Measurements from ENCODE around the gene PLEKHN1. TPM values are rescaled to one million over a fixed set of nuclear protein-coding genes. Genes with fewer than 3 reads are reported as not detected.

PLEKHN1 gene
- total and polyA plus RNA-seq, 8 donors: 0.29 to 29.2 (median 1.7) TPM; not detected in 2

- peak in 1 of 2 donors; percentile 39 for DNase-seq
- Histone ChIP-seq H3K4me1 (peaks cover 35 to 53% (median 48%) of the 10 kb centered on the region in 4 donors), H3K4me3 (peak overlapping the region; percentile 54 to 69 (median 58)), H3K27ac (peak overlapping the region in 2 of 5 donors; percentile 93 to 98), H3K36me3 (no peaks in the 10 kb centered on the region), H3K27me3 (peaks cover 0 to 85% (median 43%) of the 10 kb centered on the region in 3 donors), H3K9me3 (no peaks in the 10 kb centered on the region)
- 12 to 39% (median 37%) methylated on average over 37 to 75 of the region's 75 CpGs for WGBS, 5 donors
- TF ChIP-seq EP300 (IDR thresholded peaks at IDR 0.05): no peak
- TF ChIP-seq POLR2AphosphoS5 (IDR thresholded peaks at IDR 0.05): no peak
- TF ChIP-seq POLR2A (IDR thresholded peaks at IDR 0.05): no peak
- TF ChIP-seq CTCF (IDR thresholded peaks at IDR 0.05): no peak
- intact Hi-C loops (cut with DNase I; ENCODE audit: low total_unique reads): no loop called here
Measured at GRCh38 chr1:997993-998744, 31.9 kb downstream of the PLEKHN1 start.

- peak overlapping the region; percentile 54 to 69 (median 58) for H3K4me3 ChIP-seq
- H3K36me3 ChIP-seq: no peaks in the 10 kb centered on the region
- peak in 1 of 2 donors; percentile 82 for DNase-seq
- peak overlapping the region in 3 of 5 donors; percentile 83 to 98 (median 93) for H3K27ac ChIP-seq
- no peaks in the 10 kb centered on the region for H3K9me3 ChIP-seq
- 0 to 10% (median 1%) methylated on average over 4 to 27 of the region's 27 CpGs for WGBS, 5 donors
- TF ChIP-seq EP300 (IDR thresholded peaks at IDR 0.05) (no peak), CTCF (IDR thresholded peaks at IDR 0.05) (no peak), POLR2AphosphoS5 (IDR thresholded peaks at IDR 0.05) (no peak), POLR2A (IDR thresholded peaks at IDR 0.05) (no peak)
- intact Hi-C loops (cut with DNase I; ENCODE audit: low total_unique reads): no loop called here
- peaks cover 0 to 90% (median 43%) of the 10 kb centered on the region in 3 donors for H3K27me3 ChIP-seq
- H3K4me1 ChIP-seq: peaks cover 35 to 53% (median 48%) of the 10 kb centered on the region in 4 donors
Measured at GRCh38 chr1:998745-998994, 32.4 kb downstream of the PLEKHN1 start.

GRCh38 chr1:998995-999724 lies 32.9 kb downstream of the PLEKHN1 start:
- intact Hi-C loops (cut with DNase I; ENCODE audit: low total_unique reads): no loop called here
- no peaks in the 10 kb centered on the region for H3K36me3 ChIP-seq
- peak overlapping the region; percentile 83 to 98 (median 95) for H3K27ac ChIP-seq
- peaks cover 0 to 93% (median 43%) of the 10 kb centered on the region in 3 donors for H3K27me3 ChIP-seq
- peak in 1 of 2 donors; percentile 82 for DNase-seq
- peaks cover 35 to 55% (median 48%) of the 10 kb centered on the region in 4 donors for H3K4me1 ChIP-seq
- H3K9me3 ChIP-seq: no peaks in the 10 kb centered on the region
- TF ChIP-seq CTCF (IDR thresholded peaks at IDR 0.05) (no peak), POLR2AphosphoS5 (IDR thresholded peaks at IDR 0.05) (no peak), POLR2A (IDR thresholded peaks at IDR 0.05) (no peak), EP300 (IDR thresholded peaks at IDR 0.05) (no peak)
- H3K4me3 ChIP-seq: peak overlapping the region; percentile 54 to 69 (median 58)
- 0 to 5% (median 0%) methylated on average over 8 to 86 of the region's 86 CpGs for WGBS, 5 donors

GRCh38 chr1:999725-1000356 lies 33.6 kb downstream of the PLEKHN1 start, which contains the start of gene HES4:
TSS of gene HES4 (minus strand) at chr1:1000097. CDS start at chr1:999973, 124 bp downstream.
- WGBS, 5 donors: 0 to 3% (median 0%) methylated on average over 7 to 94 of the region's 95 CpGs

More at GRCh38 chr1:999725-1000356, 33.6 kb downstream of the PLEKHN1 start, which contains the start of gene HES4:
- H3K27me3 ChIP-seq: peaks cover 0 to 93% (median 43%) of the 10 kb centered on the region in 3 donors
- no peaks in the 10 kb centered on the region for H3K36me3 ChIP-seq
- peak within 1 kb of the TSS; percentile 83 to 98 (median 95) for H3K27ac ChIP-seq
- H3K4me3 ChIP-seq: peak within 1 kb of the TSS; percentile 54 to 69 (median 58)
- TF ChIP-seq EP300 (IDR thresholded peaks at IDR 0.05) (no peak), POLR2AphosphoS5 (IDR thresholded peaks at IDR 0.05) (peak; percentile 53 to 72 (median 68)), POLR2A (IDR thresholded peaks at IDR 0.05) (no peak), CTCF (IDR thresholded peaks at IDR 0.05) (no peak)
- intact Hi-C loops (cut with DNase I; ENCODE audit: low total_unique reads): no loop called here
- H3K9me3 ChIP-seq: no peaks in the 10 kb centered on the region
- DNase-seq: peak; percentile 93 to 97
- H3K4me1 ChIP-seq: peaks cover 37 to 61% (median 55%) of the 10 kb centered on the region in 4 donors
